OCI-LY7 (cell line): ENCODE results near the gene FNDC3A. TPM values are rescaled to one million over a fixed set of nuclear protein-coding genes. Genes with fewer than 3 reads are reported as not detected.

Source experiments
- BruUV-seq: library from RNA; stranded (reverse); fragments of 400-500 nt; replicated peaks from 2 replicates; lab custom pipeline; 2021; lab: Mats Ljungman, UMichigan
- CTCF ChIA-PET: fragments of 300-600 bp; sonication (Branson Sonifier 250); formaldehyde crosslinking; loops from one replicate; lab custom pipeline; 2022; ENCODE audit warnings: antibody characterized with exemption; ENCODE audit not compliant: unreplicated experiment; lab: Charles Lee
- POLR2A ChIA-PET: fragments of 300-600 bp; sonication (Branson Sonifier 250); formaldehyde crosslinking; loops from one replicate; lab custom pipeline; 2022; ENCODE audit warnings: antibody characterized with exemption; lab: Charles Lee
- DNase-seq: peaks from one replicate; pipeline ENCODE4 v3.0.0-alpha.2; 2015; ENCODE audit warnings: low spot score
- H2AFZ ChIP-seq: fragments of 200-600 bp; sonication (generic), shearing (Covaris generic); 2 replicates; pipeline ENCODE4 v1.6.1; 2014; ENCODE audit warnings: mild to moderate bottlenecking, antibody characterized with exemption, low read length, moderate library complexity
- H3K27ac ChIP-seq: fragments of 200-600 bp; sonication (generic); 2 replicates; pipeline ENCODE4 v1.5.1; 2014; ENCODE audit warnings: mixed run types, low read depth, mild to moderate bottlenecking, moderate library complexity, low read length, inconsistent platforms; ENCODE audit not compliant: poor library complexity, severe bottlenecking
- H3K36me3 ChIP-seq: fragments of 200-600 bp; sonication (generic); 2 replicates; pipeline ENCODE4 v1.6.1; 2014; ENCODE audit warnings: mild to moderate bottlenecking, antibody characterized with exemption, low read length, moderate library complexity, mixed read lengths; ENCODE audit not compliant: insufficient read depth
- H3K4me1 ChIP-seq: fragments of 200-600 bp; sonication (generic); 2 replicates; pipeline ENCODE4 v1.5.1; 2014; ENCODE audit warnings: mild to moderate bottlenecking, low read length; ENCODE audit not compliant: insufficient read depth, poor library complexity, severe bottlenecking
- H3K4me2 ChIP-seq: fragments of 200-600 bp; sonication (generic); 2 replicates; pipeline ENCODE4 v1.6.1; 2014; ENCODE audit warnings: mild to moderate bottlenecking, low read length
- H3K4me3 ChIP-seq: fragments of 200-600 bp; sonication (generic); 2 replicates; pipeline ENCODE4 v1.5.1; 2014; ENCODE audit warnings: mild to moderate bottlenecking, low read depth, low read length; ENCODE audit not compliant: poor library complexity, severe bottlenecking
- H3K79me2 ChIP-seq: fragments of 200-600 bp; sonication (generic); 2 replicates; pipeline ENCODE4 v1.6.1; 2016; ENCODE audit warnings: low read depth, mild to moderate bottlenecking, low read length, moderate library complexity, mixed read lengths; ENCODE audit not compliant: insufficient read depth
- H3K9me2 ChIP-seq: fragments of 200-600 bp; sonication (generic); 2 replicates; pipeline ENCODE4 v1.6.1; 2016; ENCODE audit warnings: mild to moderate bottlenecking, low read length, mixed read lengths; ENCODE audit not compliant: insufficient read depth
- H3K9me3 ChIP-seq: fragments of 200-600 bp; sonication (generic); 2 replicates; pipeline ENCODE4 v1.6.1; 2014; ENCODE audit warnings: mild to moderate bottlenecking, mixed run types, low read length, mixed read lengths
- H4K20me1 ChIP-seq: fragments of 200-600 bp; sonication (generic); 2 replicates; pipeline ENCODE4 v1.6.1; 2014; ENCODE audit warnings: mild to moderate bottlenecking, antibody characterized with exemption, low read length, moderate library complexity, mixed read lengths; ENCODE audit not compliant: insufficient read depth
- EZH2phosphoT487 ChIP-seq: fragments of 200-600 bp; sonication (generic); IDR thresholded peaks from 2 replicates; pipeline ENCODE4 v1.6.1; 2018; ENCODE audit warnings: low read depth, borderline replicate concordance, mild to moderate bottlenecking, mixed run types, antibody characterized with exemption, low read length, moderate library complexity, mixed read lengths
- intact Hi-C: fragments of 100-400 bp; cut with micrococcal nuclease; formaldehyde crosslinking; loops from one replicate; pipeline ENCODE4 v1.10.0; 2022; ENCODE audit not compliant: unreplicated experiment
- total RNA-seq, 2 experiments: library from RNA; depleted of rRNA in 1 of 2; stranded (reverse); fragments of >200 nt in 1 of 2; shearing (Covaris generic) in 1 of 2; gene quantifications; 2 replicates each; pipeline ENCODE4 v1.2.3, GENCODE V29; 2014 to 2022
- TF ChIP-seq, protein P1 (sequence below): fragments of 200-600 bp; sonication (generic); conservative IDR thresholded peaks from 2 replicates; pipeline ENCODE4 v1.5.1; 2014; ENCODE audit warnings: mild to moderate bottlenecking, antibody characterized with exemption, low read length, moderate library complexity, mixed read lengths

FNDC3A gene
- total RNA-seq, 2 experiments from 2014 or later: 38.7 to 59.6 TPM

DNA sequence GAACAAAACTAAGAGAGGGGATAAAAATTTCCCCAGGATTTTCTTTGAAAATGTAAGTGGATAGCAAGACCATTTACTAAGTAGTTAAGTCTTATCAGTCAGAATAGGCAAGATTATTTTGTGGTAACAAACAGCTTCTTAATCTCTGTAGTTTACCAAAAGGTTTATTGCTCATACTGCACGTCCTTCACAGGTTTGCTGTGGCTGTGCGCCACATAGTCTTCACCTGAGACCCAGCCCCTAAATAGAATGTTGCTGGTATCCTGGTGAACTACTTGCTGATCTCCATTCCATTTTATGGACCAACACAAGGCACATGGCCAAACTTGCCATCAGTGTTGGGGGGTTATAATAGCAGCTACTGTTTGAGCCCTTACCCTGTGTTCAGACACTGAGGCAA, 44.6 kb downstream of the FNDC3A start:
- TF ChIP-seq, protein P1, sequence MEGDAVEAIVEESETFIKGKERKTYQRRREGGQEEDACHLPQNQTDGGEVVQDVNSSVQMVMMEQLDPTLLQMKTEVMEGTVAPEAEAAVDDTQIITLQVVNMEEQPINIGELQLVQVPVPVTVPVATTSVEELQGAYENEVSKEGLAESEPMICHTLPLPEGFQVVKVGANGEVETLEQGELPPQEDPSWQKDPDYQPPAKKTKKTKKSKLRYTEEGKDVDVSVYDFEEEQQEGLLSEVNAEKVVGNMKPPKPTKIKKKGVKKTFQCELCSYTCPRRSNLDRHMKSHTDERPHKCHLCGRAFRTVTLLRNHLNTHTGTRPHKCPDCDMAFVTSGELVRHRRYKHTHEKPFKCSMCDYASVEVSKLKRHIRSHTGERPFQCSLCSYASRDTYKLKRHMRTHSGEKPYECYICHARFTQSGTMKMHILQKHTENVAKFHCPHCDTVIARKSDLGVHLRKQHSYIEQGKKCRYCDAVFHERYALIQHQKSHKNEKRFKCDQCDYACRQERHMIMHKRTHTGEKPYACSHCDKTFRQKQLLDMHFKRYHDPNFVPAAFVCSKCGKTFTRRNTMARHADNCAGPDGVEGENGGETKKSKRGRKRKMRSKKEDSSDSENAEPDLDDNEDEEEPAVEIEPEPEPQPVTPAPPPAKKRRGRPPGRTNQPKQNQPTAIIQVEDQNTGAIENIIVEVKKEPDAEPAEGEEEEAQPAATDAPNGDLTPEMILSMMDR: no peak
- no peak for TF ChIP-seq EZH2phosphoT487
- intact Hi-C loops: no loop called here
- no peak overlapping the region for H3K4me2 ChIP-seq
- H3K4me1 ChIP-seq: no peaks in the 10 kb centered on the region
- ChIA-PET POLR2A (interaction anchor here (1.0 kb wide), 1 partner anchor 9 kb away, joined by 3 read pairs; no protein-coding TSS in a partner anchor), CTCF (no interaction called here)
- BruUV-seq: no TSS peak
- no peaks in the 10 kb centered on the region for H3K9me2 ChIP-seq
- H3K79me2 ChIP-seq: no peaks in the 10 kb centered on the region; the same call in 1 of the 2 replicates
- no peak overlapping the region for H3K4me3 ChIP-seq
- no peaks in the 10 kb centered on the region for H3K36me3 ChIP-seq
- no peak overlapping the region for H3K27ac ChIP-seq
- DNase-seq: no peak
- no peaks in the 10 kb centered on the region for H3K9me3 ChIP-seq
- no peaks in the 10 kb centered on the region for H4K20me1 ChIP-seq
- H2AFZ ChIP-seq: no peak overlapping the region

- no peaks in the 10 kb centered on the region for H3K9me2 ChIP-seq
- CTCF ChIA-PET: no interaction called here
- intact Hi-C loops: no loop called here
Observed at GRCh38 chr13:49020940-49021553, 45.3 kb downstream of the FNDC3A start.

More at GRCh38 chr13:49020940-49021553, 45.3 kb downstream of the FNDC3A start:
- Histone ChIP-seq H3K27ac (no peak overlapping the region), H3K79me2 (no peaks in the 10 kb centered on the region; the same call in 1 of the 2 replicates), H3K4me2 (no peak overlapping the region), H2AFZ (no peak overlapping the region), H3K36me3 (no peaks in the 10 kb centered on the region), H4K20me1 (no peaks in the 10 kb centered on the region), H3K9me3 (no peaks in the 10 kb centered on the region), H3K4me1 (no peaks in the 10 kb centered on the region), H3K4me3 (no peak overlapping the region)
- POLR2A ChIA-PET: interaction anchor here (0.6 to 1.0 kb wide), 2 partner anchors 8 to 107 kb away, joined by 3 read pairs; no protein-coding TSS in a partner anchor
- DNase-seq: no peak
- no TSS peak for BruUV-seq
- TF ChIP-seq, protein P1: no peak
- no peak for TF ChIP-seq EZH2phosphoT487
